Epithelial cell of esophagus (primary cell): ENCODE measurements around the gene MCTP1.
"Not testable (repeated sequence)": the region's sequence is repeated elsewhere in the genome, so short reads cannot be mapped to it uniquely, and the experiment has no call there.

Experiments
- DNase-seq: peaks from one replicate; pipeline ENCODE4 v3.0.0; 2010; ENCODE audit warnings: low read depth
- H3K4me3 ChIP-seq: 2 replicates; pipeline ENCODE4 v1.5.1; 2011; ENCODE audit warnings: mild to moderate bottlenecking, low read length, control low read depth
- CTCF ChIP-seq: IDR thresholded peaks from 2 replicates; pipeline ENCODE4 v1.5.1; 2011; ENCODE audit warnings: low read depth, mild to moderate bottlenecking, low read length, control low read depth, inconsistent platforms; ENCODE audit not compliant: insufficient read depth; ENCODE audit errors: missing control alignments

MCTP1 gene

GRCh38 chr5:95005811-95006210 lies 279.1 kb downstream of the MCTP1 start:
- DNase-seq: no peak
- TF ChIP-seq CTCF: no peak
- no peak overlapping the region for H3K4me3 ChIP-seq

- no peak for DNase-seq
- no peak overlapping the region for H3K4me3 ChIP-seq
- TF ChIP-seq CTCF: no peak
Observed at GRCh38 chr5:94998670-94999069, 286.2 kb downstream of the MCTP1 start.

- H3K4me3 ChIP-seq: not testable (repeated sequence)
- peak; percentile 60 for DNase-seq
Observed at GRCh38 chr5:94994537-94994936, 290.4 kb downstream of the MCTP1 start.

DNA sequence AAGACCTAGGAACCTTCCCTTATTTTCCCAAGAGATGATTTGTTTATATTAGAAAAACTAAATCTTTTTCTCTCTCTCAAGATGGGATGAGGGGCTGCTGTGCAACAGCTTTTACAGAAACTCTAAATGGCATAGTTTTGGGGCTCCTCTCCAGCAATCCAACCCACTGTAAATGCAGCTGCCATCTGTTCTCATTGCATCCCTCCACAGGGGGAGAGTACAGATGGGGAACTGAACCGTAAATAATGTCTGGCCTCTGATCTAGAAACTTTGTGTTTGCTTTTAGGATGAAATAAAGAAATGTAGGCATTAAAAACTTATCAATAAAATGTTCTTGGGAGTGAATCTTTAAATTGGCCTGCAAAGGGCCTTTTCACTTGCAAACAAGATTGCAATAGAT lies 291.4 kb downstream of the MCTP1 start:
- H3K4me3 ChIP-seq: no peak overlapping the region
- DNase-seq: no peak
- TF ChIP-seq CTCF: no peak

DNA sequence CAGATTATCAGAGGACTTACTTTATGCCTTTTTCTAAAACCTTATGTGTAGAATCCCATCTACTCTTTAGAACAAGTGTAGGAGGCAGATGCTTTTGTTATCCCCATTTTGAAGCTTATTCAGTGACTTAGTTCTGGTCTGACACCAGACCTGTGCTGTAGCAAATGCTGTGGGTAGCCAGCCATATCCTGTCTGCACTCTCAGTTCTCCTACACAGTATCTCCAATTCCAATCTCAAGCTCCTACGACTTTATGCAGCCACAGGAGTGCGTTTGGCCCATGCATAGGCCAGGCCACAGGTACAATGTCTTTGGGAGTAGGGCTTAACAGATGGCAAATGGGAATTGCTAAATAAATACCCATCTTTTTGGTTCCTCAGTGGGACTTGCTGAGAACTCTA lies 292.6 kb downstream of the MCTP1 start:
- TF ChIP-seq CTCF: no peak
- no peak for DNase-seq
- no peak overlapping the region for H3K4me3 ChIP-seq

GRCh38 chr5:94983861-94984535 lies 300.9 kb downstream of the MCTP1 start:
- DNase-seq: peak; percentile 56
- TF ChIP-seq CTCF: no peak
- H3K4me3 ChIP-seq: no peak overlapping the region

- no peak for TF ChIP-seq CTCF
- no peak overlapping the region for H3K4me3 ChIP-seq
- DNase-seq: no peak
Observed at GRCh38 chr5:94977437-94977836, 307.5 kb downstream of the MCTP1 start.
